ENCODE measurements around the gene CSPG4. TPM values are rescaled to one million over a fixed set of nuclear protein-coding genes. Genes with fewer than 3 reads are reported as not detected.

Gene CSPG4
- total RNA-seq, 2 donors from 2014 or later: 2.1 to 12.7 TPM

DNA sequence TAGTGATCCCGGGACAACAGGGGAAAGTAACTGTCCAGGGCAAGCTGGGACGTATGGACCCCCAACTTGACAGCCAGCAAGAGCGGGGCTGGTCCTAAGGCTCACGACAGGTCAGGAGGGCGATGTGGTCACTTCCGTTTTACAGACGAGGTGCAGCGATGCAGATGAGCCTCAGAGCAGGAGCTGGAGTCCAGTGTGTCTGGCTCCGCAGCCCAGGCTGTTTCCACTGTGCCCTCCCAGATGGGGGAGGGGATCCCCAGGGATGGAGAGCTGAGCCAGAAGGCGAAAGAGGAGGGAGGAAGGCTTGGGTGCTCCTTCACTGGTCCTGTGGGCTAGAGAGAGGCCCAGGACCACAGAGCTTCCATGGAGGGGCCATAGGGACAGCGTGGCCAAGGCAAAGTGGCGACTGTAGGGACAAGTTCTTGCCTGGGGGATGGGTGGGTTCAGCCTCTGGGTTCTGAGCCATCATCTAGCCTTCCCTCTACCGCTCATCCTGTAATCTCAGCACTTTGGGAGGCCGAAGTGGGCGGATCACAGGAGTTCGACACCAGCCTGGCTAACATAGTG lies 59.2 kb downstream of the CSPG4 start:
- Histone ChIP-seq H3K9me3 (no peaks in the 10 kb centered on the region), H3K27me3 (no peaks in the 10 kb centered on the region), H3K9ac (ENCODE audit: low read depth in 2 of 2, low read length in 2 of 2) (no peak overlapping the region), H3K4me1 (peaks cover 31% of the 10 kb centered on the region), H3K27ac (no peak overlapping the region), H3K36me3 (no peaks in the 10 kb centered on the region), H3K4me3 (no peak overlapping the region)
- TF ChIP-seq, protein P1, sequence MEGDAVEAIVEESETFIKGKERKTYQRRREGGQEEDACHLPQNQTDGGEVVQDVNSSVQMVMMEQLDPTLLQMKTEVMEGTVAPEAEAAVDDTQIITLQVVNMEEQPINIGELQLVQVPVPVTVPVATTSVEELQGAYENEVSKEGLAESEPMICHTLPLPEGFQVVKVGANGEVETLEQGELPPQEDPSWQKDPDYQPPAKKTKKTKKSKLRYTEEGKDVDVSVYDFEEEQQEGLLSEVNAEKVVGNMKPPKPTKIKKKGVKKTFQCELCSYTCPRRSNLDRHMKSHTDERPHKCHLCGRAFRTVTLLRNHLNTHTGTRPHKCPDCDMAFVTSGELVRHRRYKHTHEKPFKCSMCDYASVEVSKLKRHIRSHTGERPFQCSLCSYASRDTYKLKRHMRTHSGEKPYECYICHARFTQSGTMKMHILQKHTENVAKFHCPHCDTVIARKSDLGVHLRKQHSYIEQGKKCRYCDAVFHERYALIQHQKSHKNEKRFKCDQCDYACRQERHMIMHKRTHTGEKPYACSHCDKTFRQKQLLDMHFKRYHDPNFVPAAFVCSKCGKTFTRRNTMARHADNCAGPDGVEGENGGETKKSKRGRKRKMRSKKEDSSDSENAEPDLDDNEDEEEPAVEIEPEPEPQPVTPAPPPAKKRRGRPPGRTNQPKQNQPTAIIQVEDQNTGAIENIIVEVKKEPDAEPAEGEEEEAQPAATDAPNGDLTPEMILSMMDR (IDR thresholded peaks at IDR 0.05): no peak
- peak; percentile 21 for DNase-seq
- intact Hi-C loops (cut with DNase I): no loop called here

DNA sequence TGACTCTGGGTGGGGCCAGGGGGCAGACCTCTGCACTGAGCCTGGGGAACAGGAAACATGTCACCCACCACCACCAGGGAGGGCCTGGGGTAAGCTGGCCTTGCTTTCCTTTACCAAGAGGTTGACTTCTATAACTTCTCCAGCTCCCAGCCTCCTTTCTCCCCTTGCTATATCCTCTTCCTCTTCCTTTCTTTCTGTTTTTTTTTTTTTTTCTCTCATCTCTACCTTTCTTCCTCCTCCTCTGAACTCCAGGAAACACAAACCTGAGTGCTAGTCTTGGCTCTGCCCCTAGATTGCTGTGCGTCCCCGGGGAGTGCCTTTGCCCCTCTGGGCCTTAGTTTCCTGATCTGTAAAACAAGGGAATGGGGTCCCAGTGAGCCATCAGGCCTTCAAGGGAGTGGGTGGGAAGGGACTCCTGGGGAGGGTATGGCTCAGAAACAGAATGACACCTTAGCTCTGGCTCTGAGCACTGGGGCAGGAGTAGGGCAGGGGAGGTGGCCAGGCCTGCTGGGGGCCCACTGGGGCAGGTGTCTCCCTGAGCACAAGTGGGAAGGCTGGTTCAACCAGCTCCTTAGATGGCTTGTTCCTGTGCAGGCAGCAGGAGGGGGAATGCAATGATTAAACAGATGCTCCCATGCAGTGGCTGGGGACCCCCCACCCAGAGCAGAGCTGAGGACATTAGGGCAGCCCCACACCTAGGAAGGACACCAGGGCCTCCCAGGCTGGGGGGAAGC lies 60.7 kb downstream of the CSPG4 start:
- intact Hi-C loops (cut with DNase I): no loop called here
- H3K4me1 ChIP-seq: peaks cover 31% of the 10 kb centered on the region
- H3K27ac ChIP-seq: peak overlapping the region; percentile 37
- no peaks in the 10 kb centered on the region for H3K27me3 ChIP-seq
- no peak for DNase-seq
- H3K9me3 ChIP-seq: no peaks in the 10 kb centered on the region
- peak overlapping the region; percentile 30 to 52 for H3K9ac ChIP-seq (ENCODE audit: low read depth in 2 of 2, low read length in 2 of 2)
- H3K36me3 ChIP-seq: no peaks in the 10 kb centered on the region
- H3K4me3 ChIP-seq: peak overlapping the region; percentile 67
- TF ChIP-seq, protein P1 (IDR thresholded peaks at IDR 0.05): no peak

DNA sequence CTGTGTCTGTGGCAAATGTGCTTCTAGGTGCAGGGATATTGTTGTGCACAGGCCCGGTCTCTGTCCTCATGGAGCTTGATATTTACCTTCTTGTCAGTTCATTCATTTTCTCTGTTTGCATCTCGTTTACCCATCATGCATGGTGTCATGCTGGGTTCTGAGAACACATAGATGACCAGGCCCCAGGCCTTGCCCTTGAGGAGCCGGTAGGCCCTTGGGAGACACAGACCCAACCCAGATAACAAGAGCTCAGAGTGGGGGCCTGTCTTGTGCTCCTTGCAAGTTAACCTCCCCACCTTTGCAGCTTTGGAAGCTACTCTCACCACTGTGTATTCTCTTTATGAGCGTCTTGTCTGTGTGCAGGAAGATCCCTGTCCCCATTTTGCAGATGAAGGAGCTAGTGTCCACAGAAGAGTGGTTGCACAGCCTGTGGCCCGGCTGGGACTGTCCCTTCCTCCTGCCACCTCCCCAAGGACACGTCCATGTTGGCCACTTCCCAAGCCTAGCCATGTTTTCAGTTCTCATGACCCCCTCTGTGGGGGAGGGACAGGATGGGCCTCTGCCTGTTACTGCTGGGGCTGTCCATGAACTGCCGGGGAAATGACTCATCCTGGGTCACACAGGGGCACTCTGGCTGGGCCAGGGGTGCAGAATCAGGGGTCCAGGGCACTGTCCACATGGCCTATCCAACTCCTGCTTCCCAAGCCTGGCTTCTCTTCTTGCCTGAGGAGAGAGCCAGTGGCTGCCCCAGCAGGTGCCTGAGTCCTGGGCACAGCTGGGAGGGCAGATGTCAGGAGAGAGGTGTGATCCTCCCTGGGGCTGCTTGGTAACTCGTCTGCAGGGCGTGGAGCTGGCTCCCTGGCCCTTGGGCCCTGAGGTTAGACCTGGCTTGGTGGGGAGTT lies 61.5 kb downstream of the CSPG4 start:
- DNase-seq: peak; percentile 66
- peak overlapping the region; percentile 37 for H3K27ac ChIP-seq
- H3K27me3 ChIP-seq: no peaks in the 10 kb centered on the region
- H3K4me3 ChIP-seq: peak overlapping the region; percentile 67
- intact Hi-C loops (cut with DNase I): no loop called here
- H3K9ac ChIP-seq (ENCODE audit: low read depth in 2 of 2, low read length in 2 of 2): peak overlapping the region; percentile 19 to 52
- H3K4me1 ChIP-seq: peaks cover 31% of the 10 kb centered on the region
- TF ChIP-seq, protein P1 (IDR thresholded peaks at IDR 0.05): no peak
- H3K9me3 ChIP-seq: no peaks in the 10 kb centered on the region
- H3K36me3 ChIP-seq: no peaks in the 10 kb centered on the region

DNA sequence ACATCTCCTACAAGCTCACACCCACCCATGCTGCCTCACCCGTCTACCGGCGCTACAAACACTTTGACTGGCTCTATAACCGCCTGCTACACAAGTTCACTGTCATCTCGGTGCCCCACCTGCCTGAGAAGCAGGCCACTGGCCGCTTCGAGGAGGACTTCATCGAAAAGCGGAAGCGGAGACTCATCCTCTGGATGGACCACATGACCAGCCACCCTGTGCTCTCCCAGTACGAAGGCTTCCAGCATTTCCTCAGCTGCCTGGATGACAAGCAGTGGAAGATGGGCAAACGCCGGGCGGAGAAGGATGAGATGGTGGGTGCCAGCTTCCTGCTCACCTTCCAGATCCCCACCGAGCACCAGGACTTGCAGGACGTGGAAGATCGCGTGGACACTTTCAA lies 62.8 kb downstream of the CSPG4 start:
- TF ChIP-seq, protein P1 (IDR thresholded peaks at IDR 0.05): no peak
- Histone ChIP-seq H3K9ac (ENCODE audit: low read depth in 2 of 2, low read length in 2 of 2) (peak overlapping the region in 1 of 2 donors; percentile 66), H3K27me3 (no peaks in the 10 kb centered on the region), H3K27ac (no peak overlapping the region), H3K4me1 (peaks cover 31% of the 10 kb centered on the region), H3K4me3 (peak overlapping the region; percentile 67), H3K36me3 (no peaks in the 10 kb centered on the region), H3K9me3 (no peaks in the 10 kb centered on the region)
- intact Hi-C loops (cut with DNase I): loop anchor here (10.0 kb wide), 1 partner anchor 285 kb away; the partner anchor contains the start of gene MAN2C1
- no peak for DNase-seq

- Histone ChIP-seq H3K27me3 (no peaks in the 10 kb centered on the region), H3K4me1 (peaks cover 31% of the 10 kb centered on the region), H3K4me3 (peak overlapping the region; percentile 67), H3K27ac (no peak overlapping the region), H3K9ac (ENCODE audit: low read depth in 2 of 2, low read length in 2 of 2) (peak overlapping the region; percentile 97 to 98), H3K36me3 (no peaks in the 10 kb centered on the region), H3K9me3 (no peaks in the 10 kb centered on the region)
- TF ChIP-seq, protein P1 (IDR thresholded peaks at IDR 0.05): no peak
- intact Hi-C loops (cut with DNase I): loop anchor here (10.0 kb wide), 1 partner anchor 284 kb away; the partner anchor contains the start of gene MAN2C1
- no peak for DNase-seq
Measured at GRCh38 chr15:75649045-75649761, 63.4 kb downstream of the CSPG4 start.
